Activated CD8-positive, alpha-beta memory T cell treated with anti-CD3 and anti-CD28 coated beads for 1 hour (primary cell): Measurements from ENCODE around the gene ALDH3B2.
"Not testable (repeated sequence)": the region's sequence is repeated elsewhere in the genome, so short reads cannot be mapped to it uniquely, and the experiment has no call there.

ENCODE experiments used
- DNase-seq, 2 donors: peaks; one replicate each; pipeline ENCODE4 v3.0.0-alpha.2; 2020; ENCODE audit warnings: low read depth in 1 of 2; ENCODE audit errors: extremely low read depth in 1 of 2

ALDH3B2 gene

GRCh38 chr11:67687986-67688385 lies 13.6 kb upstream of the ALDH3B2 start:
- no peak for DNase-seq

GRCh38 chr11:67685641-67686332 lies 11.4 kb upstream of the ALDH3B2 start:
- DNase-seq, result not testable (repeated sequence)

GRCh38 chr11:67682126-67683034 lies 8.0 kb upstream of the ALDH3B2 start:
- DNase-seq, result not testable (repeated sequence)

GRCh38 chr11:67680696-67681470 lies 6.5 kb upstream of the ALDH3B2 start:
- no peak for DNase-seq

- DNase-seq, result no peak
Observed at GRCh38 chr11:67675058-67675747, 780 bp upstream of the ALDH3B2 start.

GRCh38 chr11:67673902-67674301 lies 521 bp downstream of the ALDH3B2 start:
- DNase-seq, result no peak

- no peak for DNase-seq
Observed at GRCh38 chr11:67673358-67673757, 1.1 kb downstream of the ALDH3B2 start.

- no peak for DNase-seq
Observed at GRCh38 chr11:67671211-67671520, 3.3 kb downstream of the ALDH3B2 start.

GRCh38 chr11:67670316-67671210 lies 3.9 kb downstream of the ALDH3B2 start:
- DNase-seq, result no peak

GRCh38 chr11:67668192-67668551 lies 6.3 kb downstream of the ALDH3B2 start:
- no peak for DNase-seq

- no peak for DNase-seq
Observed at GRCh38 chr11:67667490-67668191, 6.8 kb downstream of the ALDH3B2 start.

- no peak for DNase-seq
Observed at GRCh38 chr11:67666676-67667489, 7.5 kb downstream of the ALDH3B2 start.

- DNase-seq, result no peak
Observed at GRCh38 chr11:67666303-67666645, 8.1 kb downstream of the ALDH3B2 start.

- no peak for DNase-seq
Observed at GRCh38 chr11:67665541-67666302, 8.7 kb downstream of the ALDH3B2 start.

GRCh38 chr11:67664696-67665540 lies 9.5 kb downstream of the ALDH3B2 start:
- no peak for DNase-seq

- DNase-seq, result no peak
Observed at GRCh38 chr11:67664213-67664585, 10.2 kb downstream of the ALDH3B2 start.
